H1 (cell line): Measurements from ENCODE around the gene ZNF277. TPM values are rescaled to one million over a fixed set of nuclear protein-coding genes. Genes with fewer than 3 reads are reported as not detected.

Experiments
- CTCF ChIA-PET: fragments of 300-600 bp; sonication (Branson Sonifier 250); formaldehyde crosslinking; loops from one replicate; lab custom pipeline; 2021; ENCODE audit not compliant: partially characterized antibody; lab: Charles Lee
- POLR2A ChIA-PET: fragments of 300-600 bp; sonication (Branson Sonifier 250); formaldehyde crosslinking; loops from one replicate; lab custom pipeline; 2021; ENCODE audit warnings: inconsistent platforms; ENCODE audit not compliant: partially characterized antibody; lab: Charles Lee
- DNase-seq, 2 experiments: peaks; one replicate each; pipeline versions ENCODE4 v3.0.0 to v3.0.0-alpha.2; 2010 to 2022; ENCODE audit warnings: low spot score in 2 of 2, low read depth in 1 of 2, mixed read lengths in 1 of 2
- FAIRE-seq: peaks from 2 replicates; lab custom pipeline; 2011; peaks lifted over from hg19 to GRCh38; lab: Jason Lieb, UNC
- H2AFZ ChIP-seq: 2 replicates; pipeline ENCODE4 v1.8.1; 2012; ENCODE audit warnings: low read length, inconsistent platforms
- H2AK5ac ChIP-seq: 2 replicates; pipeline ENCODE4 v1.6.1; 2013; ENCODE audit warnings: low read depth, low read length
- H2BK120ac ChIP-seq: replicated peaks from 2 replicates; pipeline ENCODE3; 2013; ENCODE audit warnings: low read depth, low read length, inconsistent platforms
- H2BK12ac ChIP-seq: 2 replicates; pipeline ENCODE4 v1.6.1; 2013; ENCODE audit warnings: low read depth, low read length
- H2BK15ac ChIP-seq: 2 replicates; pipeline ENCODE4 v1.6.1; 2013; ENCODE audit warnings: low read length
- H2BK20ac ChIP-seq: 2 replicates; pipeline ENCODE4 v1.6.1; 2013; ENCODE audit warnings: low read length
- H2BK5ac ChIP-seq: 2 replicates; pipeline ENCODE4 v1.6.1; 2013; ENCODE audit warnings: low read depth, low read length
- H3K14ac ChIP-seq: 2 replicates; pipeline ENCODE4 v1.6.1; 2013; ENCODE audit warnings: inconsistent platforms; ENCODE audit not compliant: insufficient read length
- H3K18ac ChIP-seq: 2 replicates; pipeline ENCODE4 v1.6.1; 2013; ENCODE audit warnings: low read length; ENCODE audit errors: extremely low read depth
- H3K23ac ChIP-seq: 2 replicates; pipeline ENCODE4 v1.6.1; 2013; ENCODE audit warnings: inconsistent platforms; ENCODE audit not compliant: insufficient read length
- H3K23me2 ChIP-seq: 2 replicates; pipeline ENCODE4 v1.6.1; 2013; ENCODE audit warnings: low read depth, low read length
- H3K27ac ChIP-seq: 2 replicates; pipeline ENCODE4 v1.6.1; 2011; ENCODE audit warnings: low read depth, low read length, inconsistent platforms
- H3K27me3 ChIP-seq, 4 experiments: replicated peaks in 1 of 4; 1 replicate in 1 of 4; 2 replicates in 3 of 4; pipeline versions ENCODE4 v1.6.1 to v1.8.1; 2011 to 2013; ENCODE audit warnings: low read length in 3 of 4, mild to moderate bottlenecking in 3 of 4, inconsistent platforms in 2 of 4, mixed read lengths in 2 of 4, moderate library complexity in 1 of 4; ENCODE audit not compliant: control insufficient read depth in 3 of 4, insufficient read depth in 3 of 4; ENCODE audit errors: extremely low read depth in 1 of 4
- H3K36me3 ChIP-seq, 4 experiments: 2 replicates each; pipeline versions ENCODE4 v1.6.1 to v1.8.1; 2011 to 2013; ENCODE audit warnings: mild to moderate bottlenecking in 4 of 4, low read length in 3 of 4, moderate library complexity in 2 of 4, control low read depth in 1 of 4, inconsistent platforms in 1 of 4; ENCODE audit not compliant: insufficient read depth in 4 of 4, control insufficient read depth in 2 of 4
- H3K4ac ChIP-seq: replicated peaks from 2 replicates; pipeline ENCODE3; 2013; ENCODE audit warnings: low read length, low read depth, mixed read lengths, inconsistent platforms; ENCODE audit not compliant: insufficient read length
- H3K4me1 ChIP-seq, 4 experiments: replicated peaks in 1 of 4; 1 replicate in 1 of 4; 2 replicates in 3 of 4; pipeline versions ENCODE4 v1.6.1 to v1.8.1; 2011 to 2013; ENCODE audit warnings: low read length in 3 of 4, inconsistent platforms in 2 of 4, mixed read lengths in 1 of 4; ENCODE audit not compliant: insufficient read depth in 4 of 4, control insufficient read depth in 3 of 4
- H3K4me2 ChIP-seq, 2 experiments: 2 replicates each; pipeline versions ENCODE4 v1.6.1 to v1.8.1; 2011 to 2013; ENCODE audit warnings: low read depth in 2 of 2, low read length in 2 of 2, control low read depth in 1 of 2, inconsistent platforms in 1 of 2, mild to moderate bottlenecking in 1 of 2; ENCODE audit not compliant: insufficient read depth in 1 of 2
- H3K4me3 ChIP-seq, 4 experiments: fragments of 200-600, 300-600 bp in 1 of 4; sonication (generic), shearing (Covaris generic), sonication (Bioruptor Twin) in 1 of 4; 2 replicates each; pipeline versions ENCODE4 v1.5.1 to v1.8.1; 2011 to 2016; ENCODE audit warnings: low read length in 4 of 4, low read depth in 3 of 4, control low read depth in 2 of 4, inconsistent platforms in 2 of 4, mild to moderate bottlenecking in 2 of 4, mixed read lengths in 1 of 4, moderate library complexity in 1 of 4; ENCODE audit not compliant: insufficient read depth in 2 of 4; ENCODE audit errors: extremely low read depth in 1 of 4
- H3K56ac ChIP-seq: replicated peaks from 2 replicates; pipeline ENCODE3; 2013; ENCODE audit warnings: low read depth, mild to moderate bottlenecking, mixed read lengths, low read length, inconsistent platforms; ENCODE audit not compliant: insufficient read length
- H3K79me1 ChIP-seq: 2 replicates; pipeline ENCODE4 v1.6.1; 2013; ENCODE audit warnings: low read depth, low read length, control low read depth
- H3K79me2 ChIP-seq, 2 experiments: 2 replicates each; pipeline versions ENCODE4 v1.6.1 to v1.8.1; 2012 to 2013; ENCODE audit warnings: low read length in 2 of 2, mild to moderate bottlenecking in 2 of 2, inconsistent platforms in 1 of 2; ENCODE audit not compliant: insufficient read depth in 2 of 2, control insufficient read depth in 1 of 2
- H3K9ac ChIP-seq, 4 experiments: replicated peaks in 1 of 4; 1 replicate in 1 of 4; 2 replicates in 3 of 4; pipeline versions ENCODE4 v1.6.1 to v1.8.1; 2011 to 2013; ENCODE audit warnings: low read depth in 3 of 4, low read length in 3 of 4, control low read depth in 2 of 4, mild to moderate bottlenecking in 2 of 4, moderate library complexity in 2 of 4, inconsistent platforms in 1 of 4; ENCODE audit errors: extremely low read depth in 1 of 4
- H3K9me3 ChIP-seq, 2 experiments: 2 replicates each; pipeline versions ENCODE4 v1.6.1 to v1.8.1; 2012 to 2013; ENCODE audit warnings: mild to moderate bottlenecking in 2 of 2, moderate library complexity in 2 of 2, control low read depth in 1 of 2, inconsistent platforms in 1 of 2, low read depth in 1 of 2, low read length in 1 of 2, mixed read lengths in 1 of 2; ENCODE audit not compliant: insufficient read depth in 2 of 2
- H4K20me1 ChIP-seq, 2 experiments: replicated peaks in 1 of 2; 2 replicates each; pipeline versions ENCODE3 to v1.8.1; 2011 to 2013; ENCODE audit warnings: inconsistent platforms in 2 of 2, low read length in 2 of 2, mild to moderate bottlenecking in 1 of 2; ENCODE audit not compliant: insufficient read depth in 2 of 2, control insufficient read depth in 1 of 2
- H4K5ac ChIP-seq: 2 replicates; pipeline ENCODE4 v1.6.1; 2013; ENCODE audit warnings: low read length, low read depth, mixed read lengths, inconsistent platforms; ENCODE audit not compliant: insufficient read length
- H4K8ac ChIP-seq: 2 replicates; pipeline ENCODE4 v1.8.0; 2013; ENCODE audit warnings: mild to moderate bottlenecking, moderate library complexity, low read length, inconsistent platforms; ENCODE audit not compliant: insufficient read depth; ENCODE audit errors: extremely low read depth
- H4K91ac ChIP-seq: replicated peaks from 2 replicates; pipeline ENCODE3; 2013; ENCODE audit warnings: low read length, mixed read lengths, inconsistent platforms; ENCODE audit not compliant: insufficient read length
- CEBPB ChIP-seq: IDR thresholded peaks from 2 replicates; pipeline ENCODE4 v1.6.1; 2012; ENCODE audit warnings: low read depth, low read length
- JUN ChIP-seq: IDR thresholded peaks from 2 replicates; pipeline ENCODE4 v1.6.1; 2011; ENCODE audit warnings: low read depth, mild to moderate bottlenecking, improper control_type of control experiment, low read length
- POLR2AphosphoS5 ChIP-seq: IDR thresholded peaks from 2 replicates; pipeline ENCODE4 v1.6.1; 2011; ENCODE audit warnings: low read depth, low read length
- RBBP5 ChIP-seq: IDR thresholded peaks from 2 replicates; pipeline ENCODE4 v1.7.1; 2012; ENCODE audit warnings: low read depth, mild to moderate bottlenecking, inconsistent platforms, low read length, moderate library complexity, borderline replicate concordance
- RXRA ChIP-seq: IDR thresholded peaks from 2 replicates; pipeline ENCODE4 v1.6.1; 2011; ENCODE audit warnings: low read depth, mild to moderate bottlenecking, low read length, moderate library complexity; ENCODE audit not compliant: insufficient read depth
- SIX5 ChIP-seq: IDR thresholded peaks from 2 replicates; pipeline ENCODE4 v1.6.1; 2011; ENCODE audit warnings: mild to moderate bottlenecking, low read depth, low read length
- TAF1 ChIP-seq: IDR thresholded peaks from 2 replicates; pipeline ENCODE4 v1.6.1; 2011; ENCODE audit warnings: mild to moderate bottlenecking, low read depth, low read length
- YY1 ChIP-seq: IDR thresholded peaks from 2 replicates; pipeline ENCODE4 v1.6.1; 2011; ENCODE audit warnings: low read depth, mild to moderate bottlenecking, low read length
- ZNF274 ChIP-seq: IDR thresholded peaks from 2 replicates; pipeline ENCODE4 v1.7.0; 2012; ENCODE audit warnings: low read length, borderline replicate concordance; ENCODE audit errors: extremely low read depth
- polyA plus RNA-seq, 7 experiments: library from polyadenylated mRNA; depleted of rRNA in 3 of 7; stranded (reverse) in 5 of 7; unstranded in 2 of 7; fragments of >200 nt in 5 of 7; fragments of 200-250 nt in 2 of 7; gene quantifications; 1 replicate in 5 of 7; 2 replicates in 1 of 7; 4 replicates in 1 of 7; pipeline versions ENCODE4 v1.2.1 to v1.2.3, GENCODE V29; 2011 to 2013; ENCODE audit warnings: missing spikeins in 2 of 7, mixed read lengths in 2 of 7
- total RNA-seq: library from RNA; stranded (reverse); fragmentation: NEBNext Ultra II Directional; extraction: Animal tissue kit (Norgen Biotek cat#: 25700); gene quantifications from 2 replicates; pipeline ENCODE4 v1.2.1, GENCODE V29; 2021
- TF ChIP-seq, protein P1 (sequence below): IDR thresholded peaks from 2 replicates; pipeline ENCODE4 v1.6.1; 2011; ENCODE audit warnings: low read length, improper control_type of control experiment

The ZNF277 gene
- total and polyA plus RNA-seq, 2 of the 8 experiments (the other 6 are each of a cell fraction or from before 2014, with no cell fraction given) = 5.1 to 21.7 TPM

DNA sequence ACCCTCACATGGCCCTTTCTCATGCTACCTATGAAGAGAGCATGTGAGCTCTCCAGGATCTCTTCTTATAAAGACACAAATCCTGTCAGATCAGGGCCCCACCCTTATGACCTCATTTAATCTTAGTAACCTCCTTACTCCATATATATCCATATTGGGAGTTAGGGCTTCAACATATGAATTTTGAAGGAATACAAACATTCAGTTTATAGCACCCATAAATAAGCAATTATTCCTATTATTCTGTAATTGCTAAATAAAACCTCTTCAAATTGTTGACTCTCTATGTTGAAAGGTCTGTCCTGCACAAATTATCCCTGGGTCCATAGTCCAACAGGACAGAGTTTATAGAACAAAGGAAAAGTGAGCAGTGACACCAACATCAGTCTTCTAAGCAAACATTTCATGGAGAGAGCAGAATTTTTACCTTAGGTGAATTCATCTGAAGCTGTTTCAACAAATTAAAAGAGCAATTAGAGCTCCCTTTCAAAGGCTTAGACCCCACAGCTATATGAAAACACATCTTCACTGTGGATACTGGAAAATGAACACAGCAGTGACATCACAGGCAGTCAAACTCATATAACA is 12.5 kb upstream of the ZNF277 start:
- ChIA-PET POLR2A (interaction anchor here (1.3 to 1.7 kb wide), 2 partner anchors 9 to 11 kb away, joined by 3 to 5 read pairs; no protein-coding TSS in a partner anchor), CTCF (interaction anchor here (0.6 kb wide), 1 partner anchor 82 kb away, joined by 3 read pairs; no protein-coding TSS in a partner anchor)
- no peak overlapping the region for H3K23ac ChIP-seq
- no peak overlapping the region for H3K27ac ChIP-seq
- H3K4me1 ChIP-seq = peaks cover 0 to 6% (median 2%) of the 10 kb centered on the region in 4 experiments; a peak in 1 of 7 replicates
- FAIRE-seq = no peak
- no peak overlapping the region for H2AFZ ChIP-seq
- H2BK120ac ChIP-seq = no peak overlapping the region
- H3K36me3 ChIP-seq = no peaks in the 10 kb centered on the region
- H3K9ac ChIP-seq = no peak overlapping the region
- no peaks in the 10 kb centered on the region for H3K27me3 ChIP-seq
- no peak overlapping the region for H2BK12ac ChIP-seq
- peaks cover 0 to 68% of the 10 kb centered on the region in 2 experiments; a peak in 2 of 4 replicates for H3K79me2 ChIP-seq
- TF ChIP-seq POLR2AphosphoS5 = no peak
- no peak for TF ChIP-seq YY1
- no peak for TF ChIP-seq CEBPB
- no peak for TF ChIP-seq TAF1
- TF ChIP-seq ZNF274 = no peak
- TF ChIP-seq JUN = no peak
- TF ChIP-seq, protein P1, sequence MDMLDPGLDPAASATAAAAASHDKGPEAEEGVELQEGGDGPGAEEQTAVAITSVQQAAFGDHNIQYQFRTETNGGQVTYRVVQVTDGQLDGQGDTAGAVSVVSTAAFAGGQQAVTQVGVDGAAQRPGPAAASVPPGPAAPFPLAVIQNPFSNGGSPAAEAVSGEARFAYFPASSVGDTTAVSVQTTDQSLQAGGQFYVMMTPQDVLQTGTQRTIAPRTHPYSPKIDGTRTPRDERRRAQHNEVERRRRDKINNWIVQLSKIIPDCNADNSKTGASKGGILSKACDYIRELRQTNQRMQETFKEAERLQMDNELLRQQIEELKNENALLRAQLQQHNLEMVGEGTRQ = no peak
- TF ChIP-seq RXRA = no peak
- no peak for TF ChIP-seq RBBP5
- TF ChIP-seq SIX5 = no peak
- peaks cover 0 to 4% of the 10 kb centered on the region in 2 experiments for H4K20me1 ChIP-seq
- H3K4me3 ChIP-seq = no peak overlapping the region
- H3K14ac ChIP-seq = no peak overlapping the region
- H3K56ac ChIP-seq = no peak overlapping the region
- no peaks in the 10 kb centered on the region for H3K23me2 ChIP-seq
- H2BK5ac ChIP-seq = no peak overlapping the region
- H2BK15ac ChIP-seq = peak overlapping the region; percentile 85; the same call in 1 of the 2 replicates
- H2BK20ac ChIP-seq = no peak overlapping the region
- H3K4me2 ChIP-seq = no peak overlapping the region
- no peak overlapping the region for H4K5ac ChIP-seq
- no peak overlapping the region for H3K18ac ChIP-seq
- no peak overlapping the region for H4K91ac ChIP-seq
- H4K8ac ChIP-seq = no peak overlapping the region
- no peak overlapping the region for H3K4ac ChIP-seq
- H3K9me3 ChIP-seq = no peaks in the 10 kb centered on the region
- H2AK5ac ChIP-seq = no peak overlapping the region
- DNase-seq = no peak
- H3K79me1 ChIP-seq = peaks cover 3% of the 10 kb centered on the region
